HepG2 (cell line): ENCODE data around the gene LRRC45. TPM values are rescaled to one million over a fixed set of nuclear protein-coding genes. Genes with fewer than 3 reads are reported as not detected.

Source experiments
- HES4 ChIP-seq: sonication (generic); formaldehyde crosslinking; IDR thresholded peaks from 2 replicates; pipeline ENCODE4 v1.9.0; 2021; ENCODE audit warnings: mild to moderate bottlenecking, missing genetic modification reagents, borderline replicate concordance
- MYC ChIP-seq: sonication (generic); formaldehyde crosslinking; IDR thresholded peaks from 2 replicates; pipeline ENCODE4 v1.9.0; 2021; ENCODE audit warnings: missing genetic modification reagents, borderline replicate concordance
- NCOA1 ChIP-seq: sonication (generic); formaldehyde crosslinking; IDR thresholded peaks from 2 replicates; pipeline ENCODE4 v1.9.0; 2021; ENCODE audit warnings: missing genetic modification reagents
- NFE2L1 ChIP-seq: sonication (generic); formaldehyde crosslinking; IDR thresholded peaks from 2 replicates; pipeline ENCODE4 v1.4.0; 2020; ENCODE audit warnings: missing genetic modification reagents, mild to moderate bottlenecking, borderline replicate concordance
- NFKBIZ ChIP-seq: IDR thresholded peaks from 2 replicates; pipeline ENCODE4 v1.6.1; 2018; ENCODE audit warnings: missing genetic modification reagents, missing compliant biosample characterization
- TSC22D2 ChIP-seq: sonication (generic); formaldehyde crosslinking; IDR thresholded peaks from 2 replicates; pipeline ENCODE4 v1.5.1; 2020; ENCODE audit warnings: missing genetic modification reagents, mild to moderate bottlenecking, borderline replicate concordance
- XRCC5 ChIP-seq: fragments of 200-400 bp; formaldehyde crosslinking; optimal IDR thresholded peaks from 2 replicates; pipeline ENCODE3; 2017; ENCODE audit warnings: mild to moderate bottlenecking, low read length
- ZKSCAN5 ChIP-seq: sonication (generic); formaldehyde crosslinking; IDR thresholded peaks from 2 replicates; pipeline ENCODE4 v1.5.1; 2020; ENCODE audit warnings: mild to moderate bottlenecking, missing genetic modification reagents
- ZNF501 ChIP-seq: sonication (generic); formaldehyde crosslinking; IDR thresholded peaks from 2 replicates; pipeline ENCODE4 v1.5.1; 2020; ENCODE audit warnings: mild to moderate bottlenecking, moderate library complexity, missing genetic modification reagents
- ZNF644 ChIP-seq: IDR thresholded peaks from 2 replicates; pipeline ENCODE4 v1.6.1; 2016; ENCODE audit warnings: low read depth
- ZNF660 ChIP-seq: sonication (generic); formaldehyde crosslinking; IDR thresholded peaks from 2 replicates; pipeline ENCODE4 v1.5.1; 2020; ENCODE audit warnings: mild to moderate bottlenecking, low read depth, missing genetic modification reagents, borderline replicate concordance
- polyA plus RNA-seq, 8 experiments: library from polyadenylated mRNA; depleted of rRNA in 3 of 8; stranded (reverse) in 7 of 8; unstranded in 1 of 8; fragments of >200 nt; fragmentation: Illumina TruSeq in 4 of 8; extraction: Trizol in 4 of 8; gene quantifications; 2 replicates each; pipeline versions ENCODE4 v1.2.1 to v1.2.3, GENCODE V29; 2011 to 2016; ENCODE audit warnings: low read depth in 4 of 8, missing spikeins in 1 of 8, mixed read lengths in 1 of 8; ENCODE audit not compliant: insufficient read depth in 1 of 8
- total RNA-seq, 5 experiments: library from RNA; depleted of rRNA; stranded (reverse); fragments of >200 nt; fragmentation: Illumina TruSeq; extraction: Trizol; gene quantifications; 2 replicates each; pipeline ENCODE4 v1.2.3, GENCODE V29; 2016; ENCODE audit warnings: low read depth in 1 of 5
- TF ChIP-seq, protein P1 (sequence below): sonication (generic); formaldehyde crosslinking; IDR thresholded peaks from 2 replicates; pipeline ENCODE4 v1.4.0; 2020; ENCODE audit warnings: mild to moderate bottlenecking, missing genetic modification reagents
- TF ChIP-seq, protein P2 (sequence below): sonication (generic); formaldehyde crosslinking; conservative IDR thresholded peaks from 2 replicates; pipeline ENCODE4 v1.8.1; 2023; ENCODE audit warnings: missing genetic modification reagents
- TF ChIP-seq, protein P3 (sequence below): IDR thresholded peaks from 2 replicates; pipeline ENCODE4 v1.4.0; 2020; ENCODE audit warnings: mild to moderate bottlenecking, missing genetic modification reagents
- TF ChIP-seq, protein P4 (sequence below): sonication (generic); formaldehyde crosslinking; IDR thresholded peaks from 2 replicates; pipeline ENCODE4 v1.4.0; 2020; ENCODE audit warnings: missing genetic modification reagents, borderline replicate concordance

LRRC45 gene
- total and polyA plus RNA-seq, 2 of the 13 experiments (the other 11 are each of a cell fraction or from before 2014, with no cell fraction given), result 11.6 to 48.1 TPM

DNA sequence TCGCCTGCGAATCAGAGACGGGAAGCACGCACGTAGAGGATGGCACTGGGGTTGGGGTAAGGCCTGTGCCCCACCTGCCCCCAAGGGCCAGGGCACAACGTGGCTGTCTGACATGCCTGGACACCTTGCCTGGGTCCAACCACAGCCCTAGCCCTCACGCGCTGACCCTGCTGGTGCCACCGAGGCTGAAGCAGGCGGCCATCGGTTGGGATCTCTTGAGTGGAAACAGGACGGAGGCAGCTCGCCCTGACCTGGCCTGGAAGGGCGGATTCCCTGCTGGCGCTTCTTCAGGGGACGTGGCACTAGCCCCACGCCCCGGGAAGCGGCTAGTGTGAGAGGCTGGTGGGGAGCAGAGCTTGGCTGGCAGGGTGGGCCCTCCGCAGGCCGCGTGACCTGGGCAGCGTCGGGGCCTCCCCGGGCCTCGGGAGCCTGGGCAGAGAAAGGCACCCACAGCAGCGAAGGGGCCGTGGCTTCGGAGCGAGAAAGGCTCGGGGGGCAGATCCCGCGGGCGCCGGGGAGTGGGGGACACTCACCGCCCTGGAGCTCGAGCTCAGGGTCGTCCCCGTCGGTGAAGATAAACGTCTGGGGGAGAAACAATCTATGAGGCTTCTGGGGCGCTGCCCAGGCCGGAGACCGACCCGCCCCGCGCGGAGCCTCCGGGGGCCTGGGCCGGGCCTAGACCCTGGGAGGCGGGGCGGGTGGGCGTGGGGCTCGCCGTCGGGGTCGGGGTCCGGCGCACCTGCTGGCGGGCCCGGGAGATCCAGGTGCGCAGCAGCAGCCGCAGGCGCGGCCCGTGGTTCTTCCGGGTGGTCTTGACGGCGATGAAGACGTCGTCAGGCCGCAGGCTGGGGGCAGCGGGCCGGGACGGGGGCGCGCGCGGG, 27.9 kb downstream of the LRRC45 start (continued):
- TF ChIP-seq, protein P1, sequence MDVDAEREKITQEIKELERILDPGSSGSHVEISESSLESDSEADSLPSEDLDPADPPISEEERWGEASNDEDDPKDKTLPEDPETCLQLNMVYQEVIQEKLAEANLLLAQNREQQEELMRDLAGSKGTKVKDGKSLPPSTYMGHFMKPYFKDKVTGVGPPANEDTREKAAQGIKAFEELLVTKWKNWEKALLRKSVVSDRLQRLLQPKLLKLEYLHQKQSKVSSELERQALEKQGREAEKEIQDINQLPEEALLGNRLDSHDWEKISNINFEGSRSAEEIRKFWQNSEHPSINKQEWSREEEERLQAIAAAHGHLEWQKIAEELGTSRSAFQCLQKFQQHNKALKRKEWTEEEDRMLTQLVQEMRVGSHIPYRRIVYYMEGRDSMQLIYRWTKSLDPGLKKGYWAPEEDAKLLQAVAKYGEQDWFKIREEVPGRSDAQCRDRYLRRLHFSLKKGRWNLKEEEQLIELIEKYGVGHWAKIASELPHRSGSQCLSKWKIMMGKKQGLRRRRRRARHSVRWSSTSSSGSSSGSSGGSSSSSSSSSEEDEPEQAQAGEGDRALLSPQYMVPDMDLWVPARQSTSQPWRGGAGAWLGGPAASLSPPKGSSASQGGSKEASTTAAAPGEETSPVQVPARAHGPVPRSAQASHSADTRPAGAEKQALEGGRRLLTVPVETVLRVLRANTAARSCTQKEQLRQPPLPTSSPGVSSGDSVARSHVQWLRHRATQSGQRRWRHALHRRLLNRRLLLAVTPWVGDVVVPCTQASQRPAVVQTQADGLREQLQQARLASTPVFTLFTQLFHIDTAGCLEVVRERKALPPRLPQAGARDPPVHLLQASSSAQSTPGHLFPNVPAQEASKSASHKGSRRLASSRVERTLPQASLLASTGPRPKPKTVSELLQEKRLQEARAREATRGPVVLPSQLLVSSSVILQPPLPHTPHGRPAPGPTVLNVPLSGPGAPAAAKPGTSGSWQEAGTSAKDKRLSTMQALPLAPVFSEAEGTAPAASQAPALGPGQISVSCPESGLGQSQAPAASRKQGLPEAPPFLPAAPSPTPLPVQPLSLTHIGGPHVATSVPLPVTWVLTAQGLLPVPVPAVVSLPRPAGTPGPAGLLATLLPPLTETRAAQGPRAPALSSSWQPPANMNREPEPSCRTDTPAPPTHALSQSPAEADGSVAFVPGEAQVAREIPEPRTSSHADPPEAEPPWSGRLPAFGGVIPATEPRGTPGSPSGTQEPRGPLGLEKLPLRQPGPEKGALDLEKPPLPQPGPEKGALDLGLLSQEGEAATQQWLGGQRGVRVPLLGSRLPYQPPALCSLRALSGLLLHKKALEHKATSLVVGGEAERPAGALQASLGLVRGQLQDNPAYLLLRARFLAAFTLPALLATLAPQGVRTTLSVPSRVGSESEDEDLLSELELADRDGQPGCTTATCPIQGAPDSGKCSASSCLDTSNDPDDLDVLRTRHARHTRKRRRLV (CRISPR knock-in tag), result no peak
- no peak for TF ChIP-seq ZNF660
- TF ChIP-seq, protein P2, sequence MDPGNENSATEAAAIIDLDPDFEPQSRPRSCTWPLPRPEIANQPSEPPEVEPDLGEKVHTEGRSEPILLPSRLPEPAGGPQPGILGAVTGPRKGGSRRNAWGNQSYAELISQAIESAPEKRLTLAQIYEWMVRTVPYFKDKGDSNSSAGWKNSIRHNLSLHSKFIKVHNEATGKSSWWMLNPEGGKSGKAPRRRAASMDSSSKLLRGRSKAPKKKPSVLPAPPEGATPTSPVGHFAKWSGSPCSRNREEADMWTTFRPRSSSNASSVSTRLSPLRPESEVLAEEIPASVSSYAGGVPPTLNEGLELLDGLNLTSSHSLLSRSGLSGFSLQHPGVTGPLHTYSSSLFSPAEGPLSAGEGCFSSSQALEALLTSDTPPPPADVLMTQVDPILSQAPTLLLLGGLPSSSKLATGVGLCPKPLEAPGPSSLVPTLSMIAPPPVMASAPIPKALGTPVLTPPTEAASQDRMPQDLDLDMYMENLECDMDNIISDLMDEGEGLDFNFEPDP, result no peak
- TF ChIP-seq HES4 (CRISPR knock-in tag), result no peak
- TF ChIP-seq ZNF501 (CRISPR knock-in tag), result no peak; the same call in 1 of the 2 replicates
- TF ChIP-seq XRCC5, result no peak
- TF ChIP-seq, protein P3, sequence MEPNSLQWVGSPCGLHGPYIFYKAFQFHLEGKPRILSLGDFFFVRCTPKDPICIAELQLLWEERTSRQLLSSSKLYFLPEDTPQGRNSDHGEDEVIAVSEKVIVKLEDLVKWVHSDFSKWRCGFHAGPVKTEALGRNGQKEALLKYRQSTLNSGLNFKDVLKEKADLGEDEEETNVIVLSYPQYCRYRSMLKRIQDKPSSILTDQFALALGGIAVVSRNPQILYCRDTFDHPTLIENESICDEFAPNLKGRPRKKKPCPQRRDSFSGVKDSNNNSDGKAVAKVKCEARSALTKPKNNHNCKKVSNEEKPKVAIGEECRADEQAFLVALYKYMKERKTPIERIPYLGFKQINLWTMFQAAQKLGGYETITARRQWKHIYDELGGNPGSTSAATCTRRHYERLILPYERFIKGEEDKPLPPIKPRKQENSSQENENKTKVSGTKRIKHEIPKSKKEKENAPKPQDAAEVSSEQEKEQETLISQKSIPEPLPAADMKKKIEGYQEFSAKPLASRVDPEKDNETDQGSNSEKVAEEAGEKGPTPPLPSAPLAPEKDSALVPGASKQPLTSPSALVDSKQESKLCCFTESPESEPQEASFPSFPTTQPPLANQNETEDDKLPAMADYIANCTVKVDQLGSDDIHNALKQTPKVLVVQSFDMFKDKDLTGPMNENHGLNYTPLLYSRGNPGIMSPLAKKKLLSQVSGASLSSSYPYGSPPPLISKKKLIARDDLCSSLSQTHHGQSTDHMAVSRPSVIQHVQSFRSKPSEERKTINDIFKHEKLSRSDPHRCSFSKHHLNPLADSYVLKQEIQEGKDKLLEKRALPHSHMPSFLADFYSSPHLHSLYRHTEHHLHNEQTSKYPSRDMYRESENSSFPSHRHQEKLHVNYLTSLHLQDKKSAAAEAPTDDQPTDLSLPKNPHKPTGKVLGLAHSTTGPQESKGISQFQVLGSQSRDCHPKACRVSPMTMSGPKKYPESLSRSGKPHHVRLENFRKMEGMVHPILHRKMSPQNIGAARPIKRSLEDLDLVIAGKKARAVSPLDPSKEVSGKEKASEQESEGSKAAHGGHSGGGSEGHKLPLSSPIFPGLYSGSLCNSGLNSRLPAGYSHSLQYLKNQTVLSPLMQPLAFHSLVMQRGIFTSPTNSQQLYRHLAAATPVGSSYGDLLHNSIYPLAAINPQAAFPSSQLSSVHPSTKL (CRISPR knock-in tag), result 0 out of 2 replicates have a peak, but pooled peaks have one; percentile 2
- TF ChIP-seq ZKSCAN5 (CRISPR knock-in tag), result no peak
- no peak for TF ChIP-seq NFE2L1 (CRISPR knock-in tag)
- no peak for TF ChIP-seq TSC22D2
- TF ChIP-seq MYC (CRISPR knock-in tag), result no peak; the same call in 1 of the 2 replicates
- no peak for TF ChIP-seq ZNF644
- no peak for TF ChIP-seq NCOA1 (CRISPR knock-in tag)
- TF ChIP-seq, protein P4, sequence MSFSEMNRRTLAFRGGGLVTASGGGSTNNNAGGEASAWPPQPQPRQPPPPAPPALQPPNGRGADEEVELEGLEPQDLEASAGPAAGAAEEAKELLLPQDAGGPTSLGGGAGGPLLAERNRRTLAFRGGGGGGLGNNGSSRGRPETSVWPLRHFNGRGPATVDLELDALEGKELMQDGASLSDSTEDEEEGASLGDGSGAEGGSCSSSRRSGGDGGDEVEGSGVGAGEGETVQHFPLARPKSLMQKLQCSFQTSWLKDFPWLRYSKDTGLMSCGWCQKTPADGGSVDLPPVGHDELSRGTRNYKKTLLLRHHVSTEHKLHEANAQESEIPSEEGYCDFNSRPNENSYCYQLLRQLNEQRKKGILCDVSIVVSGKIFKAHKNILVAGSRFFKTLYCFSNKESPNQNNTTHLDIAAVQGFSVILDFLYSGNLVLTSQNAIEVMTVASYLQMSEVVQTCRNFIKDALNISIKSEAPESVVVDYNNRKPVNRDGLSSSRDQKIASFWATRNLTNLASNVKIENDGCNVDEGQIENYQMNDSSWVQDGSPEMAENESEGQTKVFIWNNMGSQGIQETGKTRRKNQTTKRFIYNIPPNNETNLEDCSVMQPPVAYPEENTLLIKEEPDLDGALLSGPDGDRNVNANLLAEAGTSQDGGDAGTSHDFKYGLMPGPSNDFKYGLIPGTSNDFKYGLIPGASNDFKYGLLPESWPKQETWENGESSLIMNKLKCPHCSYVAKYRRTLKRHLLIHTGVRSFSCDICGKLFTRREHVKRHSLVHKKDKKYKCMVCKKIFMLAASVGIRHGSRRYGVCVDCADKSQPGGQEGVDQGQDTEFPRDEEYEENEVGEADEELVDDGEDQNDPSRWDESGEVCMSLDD (CRISPR knock-in tag), result no peak
- 0 out of 2 replicates have a peak, but pooled peaks have one; percentile 38 for TF ChIP-seq NFKBIZ (CRISPR knock-in tag)
